ENCODE measurements around the gene FST. TPM values are rescaled to one million over a fixed set of nuclear protein-coding genes. Genes with fewer than 3 reads are reported as not detected.

The FST gene
- total RNA-seq, 1 experiment from 2014 or later, result 0.51 TPM

DNA sequence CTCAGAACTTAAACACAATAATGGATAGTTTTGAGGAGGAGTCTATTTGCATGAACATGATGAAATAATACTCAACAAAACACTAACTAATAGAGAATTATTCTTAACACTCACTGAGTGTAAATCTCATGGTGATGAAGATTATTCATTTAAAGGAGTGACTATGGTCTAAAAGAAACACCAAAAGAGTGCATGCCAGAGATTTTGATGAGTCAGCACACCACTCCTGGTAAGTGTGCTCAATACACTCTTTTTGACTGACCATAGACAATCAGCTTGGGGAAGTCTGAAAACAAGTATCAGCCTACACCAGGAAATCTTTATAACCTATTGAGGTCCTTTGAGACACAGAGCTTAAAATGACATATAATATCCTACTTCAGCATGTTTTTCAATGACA lies 6.8 kb upstream of the FST start:
- BruUV-seq (replicated peaks), result no TSS peak
- ChIA-PET CTCF (no interaction called here), POLR2A (no interaction called here)
- H3K27ac ChIP-seq (ENCODE audit: low read length), result no peak overlapping the region
- no peak overlapping the region for H3K4me3 ChIP-seq (ENCODE audit: low read depth in 2 of 2, low read length in 2 of 2)
- in situ Hi-C loops (cut with HindIII; ENCODE audit: low pct_unique_long_range_greater_than_20kb, low sequenced_read_pairs), result no loop called here
- no peaks in the 10 kb centered on the region for H3K36me3 ChIP-seq (ENCODE audit: control insufficient read depth, insufficient read depth, low read length)
- no peak for TF ChIP-seq POLR2AphosphoS5 (IDR thresholded peaks at IDR 0.05; ENCODE audit: low read depth, low read length)
- no peak for TF ChIP-seq TCF7L2 (IDR thresholded peaks at IDR 0.05; ENCODE audit: low read depth, low read length)
- no peak for TF ChIP-seq SIN3A (IDR thresholded peaks at IDR 0.05; ENCODE audit: borderline replicate concordance, insufficient read depth, low read depth, low read length)
- TF ChIP-seq, protein P1, sequence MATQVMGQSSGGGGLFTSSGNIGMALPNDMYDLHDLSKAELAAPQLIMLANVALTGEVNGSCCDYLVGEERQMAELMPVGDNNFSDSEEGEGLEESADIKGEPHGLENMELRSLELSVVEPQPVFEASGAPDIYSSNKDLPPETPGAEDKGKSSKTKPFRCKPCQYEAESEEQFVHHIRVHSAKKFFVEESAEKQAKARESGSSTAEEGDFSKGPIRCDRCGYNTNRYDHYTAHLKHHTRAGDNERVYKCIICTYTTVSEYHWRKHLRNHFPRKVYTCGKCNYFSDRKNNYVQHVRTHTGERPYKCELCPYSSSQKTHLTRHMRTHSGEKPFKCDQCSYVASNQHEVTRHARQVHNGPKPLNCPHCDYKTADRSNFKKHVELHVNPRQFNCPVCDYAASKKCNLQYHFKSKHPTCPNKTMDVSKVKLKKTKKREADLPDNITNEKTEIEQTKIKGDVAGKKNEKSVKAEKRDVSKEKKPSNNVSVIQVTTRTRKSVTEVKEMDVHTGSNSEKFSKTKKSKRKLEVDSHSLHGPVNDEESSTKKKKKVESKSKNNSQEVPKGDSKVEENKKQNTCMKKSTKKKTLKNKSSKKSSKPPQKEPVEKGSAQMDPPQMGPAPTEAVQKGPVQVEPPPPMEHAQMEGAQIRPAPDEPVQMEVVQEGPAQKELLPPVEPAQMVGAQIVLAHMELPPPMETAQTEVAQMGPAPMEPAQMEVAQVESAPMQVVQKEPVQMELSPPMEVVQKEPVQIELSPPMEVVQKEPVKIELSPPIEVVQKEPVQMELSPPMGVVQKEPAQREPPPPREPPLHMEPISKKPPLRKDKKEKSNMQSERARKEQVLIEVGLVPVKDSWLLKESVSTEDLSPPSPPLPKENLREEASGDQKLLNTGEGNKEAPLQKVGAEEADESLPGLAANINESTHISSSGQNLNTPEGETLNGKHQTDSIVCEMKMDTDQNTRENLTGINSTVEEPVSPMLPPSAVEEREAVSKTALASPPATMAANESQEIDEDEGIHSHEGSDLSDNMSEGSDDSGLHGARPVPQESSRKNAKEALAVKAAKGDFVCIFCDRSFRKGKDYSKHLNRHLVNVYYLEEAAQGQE (IDR thresholded peaks at IDR 0.05; ENCODE audit: insufficient read depth in 1 of 2, low read depth in 2 of 2, low read length in 1 of 2), result no peak
- TF ChIP-seq CTCF (IDR thresholded peaks at IDR 0.05), result no peak
- H3K27me3 ChIP-seq (ENCODE audit: control insufficient read depth, insufficient read depth, low read length), result peaks cover 23% of the 10 kb centered on the region
- DNase-seq (ENCODE audit: low read depth, low spot score), result no peak
- H3K9me3 ChIP-seq (ENCODE audit: control insufficient read depth, insufficient read depth, low read depth, low read length), result no peaks in the 10 kb centered on the region
- ATAC-seq, result no peak
- intact Hi-C loops (cut with micrococcal nuclease; ENCODE audit: unreplicated experiment), result no loop called here
- H3K4me1 ChIP-seq (ENCODE audit: control insufficient read depth, insufficient read depth, low read length), result no peaks in the 10 kb centered on the region

GRCh38 chr5:53475320-53475719 lies 5.1 kb upstream of the FST start:
- Histone ChIP-seq H3K27me3 (ENCODE audit: control insufficient read depth, insufficient read depth, low read length) (peaks cover 26% of the 10 kb centered on the region), H3K9me3 (ENCODE audit: control insufficient read depth, insufficient read depth, low read depth, low read length) (no peaks in the 10 kb centered on the region), H3K27ac (ENCODE audit: low read length) (no peak overlapping the region), H3K4me3 (ENCODE audit: low read depth in 2 of 2, low read length in 2 of 2) (no peak overlapping the region), H3K4me1 (ENCODE audit: control insufficient read depth, insufficient read depth, low read length) (0 out of 2 replicates have a peak, but pooled peaks cover 3% of the 10 kb centered on the region), H3K36me3 (ENCODE audit: control insufficient read depth, insufficient read depth, low read length) (no peaks in the 10 kb centered on the region)
- DNase-seq (ENCODE audit: low read depth, low spot score), result no peak
- ChIA-PET POLR2A (no interaction called here), CTCF (no interaction called here)
- no peak for ATAC-seq
- TF ChIP-seq SIN3A (IDR thresholded peaks at IDR 0.05; ENCODE audit: borderline replicate concordance, insufficient read depth, low read depth, low read length) (no peak), CTCF (IDR thresholded peaks at IDR 0.05) (no peak), POLR2AphosphoS5 (IDR thresholded peaks at IDR 0.05; ENCODE audit: low read depth, low read length) (no peak)
- TF ChIP-seq, protein P1 (IDR thresholded peaks at IDR 0.05; ENCODE audit: insufficient read depth in 1 of 2, low read depth in 2 of 2, low read length in 1 of 2), result no peak
- in situ Hi-C loops (cut with HindIII; ENCODE audit: low pct_unique_long_range_greater_than_20kb, low sequenced_read_pairs) (no loop called here), intact Hi-C loops (cut with micrococcal nuclease; ENCODE audit: unreplicated experiment) (loop anchor here (5.0 kb wide), 1 partner anchor 742 kb away; no protein-coding TSS in a partner anchor)
- BruUV-seq (replicated peaks), result no TSS peak
